OCI-LY1 (cell line): ENCODE data around the gene TMCC1.

Experiments used
- EZH2 ChIP-seq: fragments of 200-600 bp; sonication (generic), shearing (Covaris generic); IDR thresholded peaks from 2 replicates; pipeline ENCODE4 v1.8.0; 2017; ENCODE audit warnings: borderline replicate concordance, mixed run types, mild to moderate bottlenecking, antibody characterized with exemption, low read length, moderate library complexity, mixed read lengths
- TF ChIP-seq, protein P1 (sequence below): fragments of 200-600 bp; sonication (generic), shearing (Covaris generic); IDR thresholded peaks from 2 replicates; pipeline ENCODE4 v1.5.1; 2017; ENCODE audit warnings: mild to moderate bottlenecking, antibody characterized with exemption, low read length, moderate library complexity, mixed read lengths

DNA sequence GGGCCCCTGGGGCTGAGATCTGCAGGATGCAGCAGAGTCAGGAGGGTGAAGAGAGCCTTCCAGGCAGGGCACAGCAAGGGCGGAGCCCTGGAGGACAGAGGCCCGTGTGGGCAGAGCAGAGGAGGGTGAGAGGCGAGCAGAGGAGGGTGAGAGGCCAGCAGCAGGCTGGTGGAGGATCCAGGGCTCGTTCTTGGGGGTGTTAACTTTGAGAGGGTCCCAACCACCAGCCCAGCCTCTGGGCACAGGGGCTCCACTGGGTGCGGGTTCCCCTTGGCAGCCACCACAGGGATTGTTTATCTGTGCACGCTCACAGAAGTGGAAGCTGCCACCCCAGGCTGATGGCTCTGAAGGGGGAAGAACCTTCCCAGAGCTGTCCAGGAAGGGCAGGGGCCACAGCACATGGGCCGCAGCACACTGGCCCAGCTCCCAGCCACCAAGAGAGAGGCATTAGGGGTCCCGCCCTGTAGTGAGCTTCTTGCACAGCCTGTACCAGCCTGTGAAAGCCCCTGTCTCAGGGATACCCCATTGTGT is 277.7 kb downstream of the TMCC1 start:
- TF ChIP-seq EZH2 = no peak
- TF ChIP-seq, protein P1, sequence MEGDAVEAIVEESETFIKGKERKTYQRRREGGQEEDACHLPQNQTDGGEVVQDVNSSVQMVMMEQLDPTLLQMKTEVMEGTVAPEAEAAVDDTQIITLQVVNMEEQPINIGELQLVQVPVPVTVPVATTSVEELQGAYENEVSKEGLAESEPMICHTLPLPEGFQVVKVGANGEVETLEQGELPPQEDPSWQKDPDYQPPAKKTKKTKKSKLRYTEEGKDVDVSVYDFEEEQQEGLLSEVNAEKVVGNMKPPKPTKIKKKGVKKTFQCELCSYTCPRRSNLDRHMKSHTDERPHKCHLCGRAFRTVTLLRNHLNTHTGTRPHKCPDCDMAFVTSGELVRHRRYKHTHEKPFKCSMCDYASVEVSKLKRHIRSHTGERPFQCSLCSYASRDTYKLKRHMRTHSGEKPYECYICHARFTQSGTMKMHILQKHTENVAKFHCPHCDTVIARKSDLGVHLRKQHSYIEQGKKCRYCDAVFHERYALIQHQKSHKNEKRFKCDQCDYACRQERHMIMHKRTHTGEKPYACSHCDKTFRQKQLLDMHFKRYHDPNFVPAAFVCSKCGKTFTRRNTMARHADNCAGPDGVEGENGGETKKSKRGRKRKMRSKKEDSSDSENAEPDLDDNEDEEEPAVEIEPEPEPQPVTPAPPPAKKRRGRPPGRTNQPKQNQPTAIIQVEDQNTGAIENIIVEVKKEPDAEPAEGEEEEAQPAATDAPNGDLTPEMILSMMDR = no peak
